Right lobe of liver (tissue), 4 donors: ENCODE results near the gene CDC25A.

Experiments
- POLR2A ChIP-seq: fragments of 450-650 bp; IDR thresholded peaks from one replicate; pipeline ENCODE4 v1.6.1; 2017; ENCODE audit warnings: antibody characterized with exemption, mild to moderate bottlenecking
- TF ChIP-seq, protein P1 (sequence below), 4 donors: fragments of 200-600 bp in 3 of 4; fragments of 450-650 bp in 1 of 4; IDR thresholded peaks; one replicate each; pipeline versions ENCODE4 v1.5.1 to v1.8.0; 2016 to 2022; ENCODE audit warnings: antibody characterized with exemption in 4 of 4, mild to moderate bottlenecking in 2 of 4
- donor health status: DM: no; HTN: no; CAD: no.
- donor health status: DM: no; HTN: no; CAD: no.
- donor health status: DM: no; HTN: yes; CAD: no.

- TF ChIP-seq, protein P1, sequence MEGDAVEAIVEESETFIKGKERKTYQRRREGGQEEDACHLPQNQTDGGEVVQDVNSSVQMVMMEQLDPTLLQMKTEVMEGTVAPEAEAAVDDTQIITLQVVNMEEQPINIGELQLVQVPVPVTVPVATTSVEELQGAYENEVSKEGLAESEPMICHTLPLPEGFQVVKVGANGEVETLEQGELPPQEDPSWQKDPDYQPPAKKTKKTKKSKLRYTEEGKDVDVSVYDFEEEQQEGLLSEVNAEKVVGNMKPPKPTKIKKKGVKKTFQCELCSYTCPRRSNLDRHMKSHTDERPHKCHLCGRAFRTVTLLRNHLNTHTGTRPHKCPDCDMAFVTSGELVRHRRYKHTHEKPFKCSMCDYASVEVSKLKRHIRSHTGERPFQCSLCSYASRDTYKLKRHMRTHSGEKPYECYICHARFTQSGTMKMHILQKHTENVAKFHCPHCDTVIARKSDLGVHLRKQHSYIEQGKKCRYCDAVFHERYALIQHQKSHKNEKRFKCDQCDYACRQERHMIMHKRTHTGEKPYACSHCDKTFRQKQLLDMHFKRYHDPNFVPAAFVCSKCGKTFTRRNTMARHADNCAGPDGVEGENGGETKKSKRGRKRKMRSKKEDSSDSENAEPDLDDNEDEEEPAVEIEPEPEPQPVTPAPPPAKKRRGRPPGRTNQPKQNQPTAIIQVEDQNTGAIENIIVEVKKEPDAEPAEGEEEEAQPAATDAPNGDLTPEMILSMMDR (IDR thresholded peaks at IDR 0.05), result no peak
- no peak for TF ChIP-seq POLR2A
Measured at GRCh38 chr3:48226939-48227338, 38.7 kb upstream of the CDC25A start.
